IMR-90 (cell line): ENCODE results near the gene SARDH. TPM values are rescaled to one million over a fixed set of nuclear protein-coding genes. Genes with fewer than 3 reads are reported as not detected.

Experiments
- ATAC-seq: fragments of 200-7000 bp; cut with Tn5 transposase; 2 replicates; pipeline ENCODE4 v1.9.1; 2020; ENCODE audit warnings: low read depth, mild to moderate bottlenecking, moderate library complexity
- BruUV-seq: library from RNA; stranded (reverse); fragments of 400-500 nt; replicated peaks from 2 replicates; lab custom pipeline; 2021; lab: Mats Ljungman, UMichigan
- CTCF ChIA-PET: fragments of 300-600 bp; formaldehyde crosslinking; extraction: SDS; loops from one replicate; lab custom pipeline; 2021; ENCODE audit warnings: antibody characterized with exemption; lab: Yijun Ruan, JAX
- POLR2A ChIA-PET: fragments of 300-600 bp; sonication (Branson Sonifier 250); formaldehyde crosslinking; loops from one replicate; lab custom pipeline; 2022; ENCODE audit warnings: antibody characterized with exemption; ENCODE audit not compliant: unreplicated experiment; lab: Charles Lee
- DNase-seq: peaks from one replicate; pipeline ENCODE4 v3.0.0; 2013
- H2AFZ ChIP-seq: replicated peaks from 2 replicates; pipeline ENCODE3; 2013; ENCODE audit warnings: low read length, mild to moderate bottlenecking; ENCODE audit not compliant: poor library complexity
- H2AK5ac ChIP-seq: 2 replicates; pipeline ENCODE4 v1.6.1; 2013; ENCODE audit warnings: low read depth, low read length, inconsistent platforms
- H2AK9ac ChIP-seq: replicated peaks from 2 replicates; pipeline ENCODE3; 2013; ENCODE audit warnings: mild to moderate bottlenecking, low read depth, low read length, moderate library complexity; ENCODE audit not compliant: poor library complexity
- H2BK120ac ChIP-seq: 2 replicates; pipeline ENCODE4 v1.6.1; 2013; ENCODE audit warnings: low read depth, low read length, inconsistent platforms
- H2BK15ac ChIP-seq: 3 replicates; pipeline ENCODE4 v1.6.1; 2013; ENCODE audit warnings: low read depth, low read length, inconsistent platforms
- H2BK20ac ChIP-seq: 2 replicates; pipeline ENCODE4 v1.6.1; 2013; ENCODE audit warnings: low read depth, mild to moderate bottlenecking, inconsistent platforms, low read length, moderate library complexity
- H2BK5ac ChIP-seq: 2 replicates; pipeline ENCODE4 v1.6.1; 2013; ENCODE audit warnings: mild to moderate bottlenecking, low read depth, low read length, inconsistent platforms; ENCODE audit not compliant: poor library complexity, severe bottlenecking
- H3K14ac ChIP-seq: replicated peaks from 2 replicates; pipeline ENCODE4 v1.6.1; 2013; ENCODE audit warnings: low read depth, low read length, inconsistent platforms
- H3K18ac ChIP-seq: 2 replicates; pipeline ENCODE4 v1.6.1; 2013; ENCODE audit warnings: low read depth, low read length, control low read depth
- H3K23ac ChIP-seq: 2 replicates; pipeline ENCODE4 v1.6.1; 2013; ENCODE audit warnings: low read depth, low read length, inconsistent platforms
- H3K27ac ChIP-seq: 2 replicates; pipeline ENCODE4 v1.5.1; 2013; ENCODE audit warnings: mild to moderate bottlenecking, control low read depth, low read length; ENCODE audit not compliant: insufficient read depth
- H3K27me3 ChIP-seq: 2 replicates; pipeline ENCODE4 v1.6.1; 2013; ENCODE audit warnings: low read length; ENCODE audit not compliant: control insufficient read depth, insufficient read depth
- H3K36me3 ChIP-seq: 2 replicates; pipeline ENCODE4 v1.6.1; 2013; ENCODE audit warnings: low read length, mixed read lengths; ENCODE audit not compliant: control insufficient read depth, insufficient read depth
- H3K4ac ChIP-seq: 2 replicates; pipeline ENCODE4 v1.6.1; 2013; ENCODE audit warnings: low read depth, low read length, inconsistent platforms
- H3K4me1 ChIP-seq: 2 replicates; pipeline ENCODE4 v1.6.1; 2013; ENCODE audit warnings: low read length, mixed read lengths; ENCODE audit not compliant: control insufficient read depth, insufficient read depth
- H3K4me2 ChIP-seq: 2 replicates; pipeline ENCODE4 v1.6.1; 2013; ENCODE audit warnings: low read depth, mild to moderate bottlenecking, control low read depth, low read length, moderate library complexity
- H3K4me3 ChIP-seq: 2 replicates; pipeline ENCODE4 v1.5.1; 2013; ENCODE audit warnings: low read depth, mild to moderate bottlenecking, control low read depth, low read length, moderate library complexity; ENCODE audit not compliant: insufficient read depth
- H3K56ac ChIP-seq: 2 replicates; pipeline ENCODE4 v1.6.1; 2013; ENCODE audit warnings: low read length, inconsistent platforms; ENCODE audit not compliant: insufficient read depth; ENCODE audit errors: extremely low read depth
- H3K79me1 ChIP-seq, 2 experiments: 2 replicates each; pipeline ENCODE4 v1.6.1; 2013; ENCODE audit warnings: low read length in 2 of 2, inconsistent platforms in 1 of 2, low read depth in 1 of 2
- H3K9ac ChIP-seq: 2 replicates; pipeline ENCODE4 v1.6.1; 2013; ENCODE audit warnings: low read depth, low read length, control low read depth
- H3K9me1 ChIP-seq: 2 replicates; pipeline ENCODE4 v1.6.1; 2013; ENCODE audit warnings: low read length, inconsistent platforms; ENCODE audit not compliant: insufficient read depth
- H3K9me3 ChIP-seq: 2 replicates; pipeline ENCODE4 v1.6.1; 2013; ENCODE audit warnings: low read length; ENCODE audit not compliant: control insufficient read depth, insufficient read depth
- H4K20me1 ChIP-seq: 2 replicates; pipeline ENCODE4 v1.6.1; 2013; ENCODE audit warnings: low read length, inconsistent platforms; ENCODE audit not compliant: insufficient read depth
- H4K5ac ChIP-seq: 2 replicates; pipeline ENCODE4 v1.6.1; 2013; ENCODE audit warnings: mild to moderate bottlenecking, low read depth, low read length, control low read depth
- H4K8ac ChIP-seq, 2 experiments: 2 replicates each; pipeline ENCODE4 v1.6.1; 2013; ENCODE audit warnings: low read depth in 2 of 2, low read length in 2 of 2, control low read depth in 1 of 2, inconsistent platforms in 1 of 2
- H4K91ac ChIP-seq: 2 replicates; pipeline ENCODE4 v1.6.1; 2013; ENCODE audit warnings: low read depth, low read length, inconsistent platforms; ENCODE audit not compliant: insufficient read depth
- BHLHE40 ChIP-seq: fragments of 150-350 bp; IDR thresholded peaks from 2 replicates; pipeline ENCODE4 v1.6.1; 2016; ENCODE audit warnings: mild to moderate bottlenecking, low read depth, low read length
- CEBPB ChIP-seq: IDR thresholded peaks from 2 replicates; pipeline ENCODE4 v1.6.1; 2012; ENCODE audit warnings: low read depth, low read length, improper control_type of control experiment
- CHD1 ChIP-seq: IDR thresholded peaks from 2 replicates; pipeline ENCODE4 v1.6.1; 2012; ENCODE audit warnings: low read depth, low read length, improper control_type of control experiment
- CTCF ChIP-seq: conservative IDR thresholded peaks from 2 replicates; pipeline ENCODE4 v1.5.1; 2012; ENCODE audit warnings: mild to moderate bottlenecking, low read depth, low read length, improper control_type of control experiment
- ELK1 ChIP-seq: fragments of 150-350 bp; IDR thresholded peaks from 2 replicates; pipeline ENCODE4 v1.6.1; 2016; ENCODE audit warnings: low read depth, mild to moderate bottlenecking, low read length, moderate library complexity, borderline replicate concordance
- FOS ChIP-seq: fragments of 150-350 bp; IDR thresholded peaks from 2 replicates; pipeline ENCODE4 v1.6.1; 2016; ENCODE audit warnings: low read depth, low read length
- MAFK ChIP-seq: IDR thresholded peaks from 2 replicates; pipeline ENCODE4 v1.6.1; 2012; ENCODE audit warnings: low read depth, low read length, improper control_type of control experiment
- MAZ ChIP-seq: IDR thresholded peaks from 2 replicates; pipeline ENCODE4 v1.6.1; 2012; ENCODE audit warnings: low read depth, mild to moderate bottlenecking, low read length, improper control_type of control experiment, moderate library complexity, borderline replicate concordance
- MXI1 ChIP-seq: IDR thresholded peaks from 2 replicates; pipeline ENCODE4 v1.6.1; 2012; ENCODE audit warnings: low read depth, mild to moderate bottlenecking, low read length, moderate library complexity, borderline replicate concordance
- NFE2L2 ChIP-seq: fragments of 150-350 bp; IDR thresholded peaks from 2 replicates; pipeline ENCODE4 v1.6.1; 2016; ENCODE audit warnings: low read depth, mild to moderate bottlenecking, low read length
- POLR2A ChIP-seq: IDR thresholded peaks from 2 replicates; pipeline ENCODE4 v1.6.1; 2012; ENCODE audit warnings: mild to moderate bottlenecking, low read depth, low read length
- RAD21 ChIP-seq: IDR thresholded peaks from 2 replicates; pipeline ENCODE4 v1.6.1; 2012; ENCODE audit warnings: low read length, improper control_type of control experiment
- RCOR1 ChIP-seq: IDR thresholded peaks from 2 replicates; pipeline ENCODE4 v1.6.1; 2012; ENCODE audit warnings: mild to moderate bottlenecking, low read length, improper control_type of control experiment; ENCODE audit not compliant: insufficient replicate concordance
- RFX5 ChIP-seq: IDR thresholded peaks from 2 replicates; pipeline ENCODE4 v1.8.0; 2012; ENCODE audit warnings: low read depth, mild to moderate bottlenecking, low read length, moderate library complexity
- SMC3 ChIP-seq: fragments of 150-350 bp; IDR thresholded peaks from 2 replicates; pipeline ENCODE4 v1.6.1; 2016; ENCODE audit warnings: low read depth, mild to moderate bottlenecking, antibody characterized with exemption, low read length, moderate library complexity
- USF2 ChIP-seq: fragments of 150-350 bp; IDR thresholded peaks from 2 replicates; pipeline ENCODE4 v1.6.1; 2017; ENCODE audit warnings: mild to moderate bottlenecking, antibody characterized with exemption, low read length, low read depth
- WGBS, 2 experiments: methylation state at CpG; one replicate each; pipeline versions ENCODE4 v1.1.5 to v1.1.7; 2013; ENCODE audit warnings: missing lambda C conversion rate in 2 of 2; ENCODE audit not compliant: insufficient read length in 1 of 2; ENCODE audit errors: extremely low coverage in 2 of 2; 5-methylcytosine and 5-hydroxymethylcytosine counted together
- dilution Hi-C: fragments of 300-500 bp; cut with HindIII; formaldehyde crosslinking; loops from one replicate; pipeline ENCODE4 v1.14.3; 2018; ENCODE audit warnings: low sequenced_read_pairs; ENCODE audit not compliant: unreplicated experiment
- in situ Hi-C: fragments of 300-500 bp; cut with MboI; formaldehyde crosslinking; loops from 3 replicates; pipeline ENCODE4 v1.14.3; 2019; ENCODE audit warnings: low sequenced_read_pairs, inconsistent platforms, mixed read lengths
- intact Hi-C: fragments of 100-400 bp; cut with micrococcal nuclease; formaldehyde crosslinking; loops from 2 replicates; pipeline ENCODE4 v1.10.0; 2022
- polyA plus RNA-seq, 3 experiments: library from polyadenylated mRNA; depleted of rRNA; stranded (reverse); fragments of >200 nt; gene quantifications; 2 replicates each; pipeline ENCODE4 v1.2.3, GENCODE V29; 2012; ENCODE audit warnings: low replicate concordance in 1 of 3
- total RNA-seq: library from RNA; depleted of rRNA; stranded (reverse); fragments of >200 nt; gene quantifications from 2 replicates; pipeline ENCODE4 v1.2.3, GENCODE V29; 2012

The SARDH gene
- total and polyA plus RNA-seq, 2 of the 4 experiments (the other 2 are of a cell fraction) = 5.0 to 7.5 TPM

GRCh38 chr9:133689151-133689763, 48.9 kb downstream of the SARDH start:
- in situ Hi-C loops = no loop called here
- WGBS, 2 experiments = 71% methylated on average over 1 of the region's 10 CpGs; no CpG with 5 or more reads in 1 of the 2 experiments

More at GRCh38 chr9:133689151-133689763, 48.9 kb downstream of the SARDH start:
- Histone ChIP-seq H3K23ac (no peak overlapping the region), H3K4me3 (no peak overlapping the region), H4K20me1 (no peaks in the 10 kb centered on the region), H2AFZ (no peak overlapping the region), H2BK5ac (no peak overlapping the region), H3K4ac (no peak overlapping the region), H2BK15ac (no peak overlapping the region), H3K9me3 (no peaks in the 10 kb centered on the region), H2BK20ac (no peak overlapping the region), H2AK9ac (no peak overlapping the region), H3K27ac (no peak overlapping the region), H3K18ac (no peak overlapping the region), H3K4me2 (no peak overlapping the region), H3K27me3 (no peaks in the 10 kb centered on the region), H4K5ac (no peak overlapping the region), H4K8ac (no peak overlapping the region), H3K36me3 (no peaks in the 10 kb centered on the region), H3K79me1 (no peaks in the 10 kb centered on the region), H3K56ac (no peak overlapping the region), H3K9me1 (no peaks in the 10 kb centered on the region), H3K9ac (no peak overlapping the region), H4K91ac (no peak overlapping the region), H3K4me1 (no peaks in the 10 kb centered on the region), H3K14ac (no peak overlapping the region), H2BK120ac (no peak overlapping the region), H2AK5ac (no peak overlapping the region)
- intact Hi-C loops (no loop called here), dilution Hi-C loops (no loop called here)
- no peak for DNase-seq
- BruUV-seq = no TSS peak
- ChIA-PET CTCF (no interaction called here), POLR2A (no interaction called here)
- TF ChIP-seq POLR2A (no peak), SMC3 (no peak), NFE2L2 (no peak), CTCF (no peak), USF2 (no peak), MXI1 (no peak), RFX5 (no peak), BHLHE40 (no peak), CEBPB (no peak), MAZ (no peak), FOS (no peak), MAFK (no peak), RAD21 (no peak), ELK1 (no peak), RCOR1 (no peak), CHD1 (no peak)
- ATAC-seq = no peak
